CD8-positive, alpha-beta memory T cell (primary cell): ENCODE results near the gene TMEM144. TPM values are rescaled to one million over a fixed set of nuclear protein-coding genes. Genes with fewer than 3 reads are reported as not detected.

Experiments used
- CTCF ChIA-PET: fragments of 350-600 bp; sonication (Branson Sonifier 250); formaldehyde crosslinking; loops from one replicate; lab custom pipeline; 2021; ENCODE audit warnings: antibody characterized with exemption; lab: Charles Lee
- POLR2A ChIA-PET: fragments of 350-600 bp; sonication (Branson Sonifier 250); formaldehyde crosslinking; loops from one replicate; lab custom pipeline; 2021; ENCODE audit warnings: antibody characterized with exemption; lab: Charles Lee
- DNase-seq, 5 donors: peaks; one replicate each; pipeline versions ENCODE4 v3.0.0 to v3.0.0-alpha.2; 2020 to 2022; ENCODE audit warnings: mixed read lengths in 1 of 5
- H3K27ac ChIP-seq: one replicate; pipeline ENCODE4 v1.7.0; 2013; ENCODE audit warnings: low read depth, mild to moderate bottlenecking, low read length, moderate library complexity
- H3K27me3 ChIP-seq: 2 replicates; pipeline ENCODE4 v1.7.0; 2013; ENCODE audit warnings: low read length, mild to moderate bottlenecking; ENCODE audit not compliant: insufficient read depth, poor library complexity, severe bottlenecking
- H3K36me3 ChIP-seq: 2 replicates; pipeline ENCODE4 v1.7.0; 2013; ENCODE audit warnings: mild to moderate bottlenecking, low read length, moderate library complexity; ENCODE audit not compliant: insufficient read depth
- H3K4me1 ChIP-seq: 2 replicates; pipeline ENCODE4 v1.7.0; 2013; ENCODE audit warnings: mild to moderate bottlenecking, low read length, moderate library complexity; ENCODE audit not compliant: insufficient read depth
- H3K4me3 ChIP-seq: 2 replicates; pipeline ENCODE4 v1.7.0; 2013; ENCODE audit warnings: mild to moderate bottlenecking, low read length
- H3K9me3 ChIP-seq: 2 replicates; pipeline ENCODE4 v1.7.0; 2013; ENCODE audit warnings: mild to moderate bottlenecking, low read length
- H3K27ac Mint-ChIP-seq, 8 donors: one replicate each; pipeline ENCODE4 v1.8.0; 2020 to 2021; ENCODE audit warnings: mixed read lengths in 8 of 8, mild to moderate bottlenecking in 6 of 8, inconsistent platforms in 3 of 8, moderate library complexity in 3 of 8
- H3K27me3 Mint-ChIP-seq, 2 donors: one replicate each; pipeline ENCODE4 v1.8.0; 2020 to 2021; ENCODE audit warnings: mixed read lengths in 2 of 2, mild to moderate bottlenecking in 1 of 2, moderate library complexity in 1 of 2
- H3K36me3 Mint-ChIP-seq, 3 donors: one replicate each; pipeline ENCODE4 v1.8.0; 2020 to 2021; ENCODE audit warnings: mixed read lengths in 3 of 3, inconsistent platforms in 1 of 3, mild to moderate bottlenecking in 1 of 3
- H3K4me1 Mint-ChIP-seq, 3 donors: one replicate each; pipeline ENCODE4 v1.8.0; 2020 to 2021; ENCODE audit warnings: mixed read lengths in 3 of 3, inconsistent platforms in 1 of 3, mild to moderate bottlenecking in 1 of 3
- H3K4me3 Mint-ChIP-seq, 7 donors: one replicate each; pipeline ENCODE4 v1.8.0; 2020 to 2021; ENCODE audit warnings: mixed read lengths in 7 of 7, mild to moderate bottlenecking in 6 of 7, moderate library complexity in 4 of 7, inconsistent platforms in 2 of 7
- H3K9me3 Mint-ChIP-seq, 5 donors: one replicate each; pipeline ENCODE4 v1.8.0; 2020 to 2022; ENCODE audit warnings: mixed read lengths in 5 of 5, mild to moderate bottlenecking in 3 of 5, moderate library complexity in 2 of 5, inconsistent platforms in 1 of 5
- polyA plus RNA-seq: library from polyadenylated mRNA; unstranded; fragments of 300-500 nt; fragmentation: Illumina TruSeq; gene quantifications from one replicate; pipeline ENCODE4 v1.2.3, GENCODE V29; 2021
- total RNA-seq, 2 experiments: library from RNA; stranded (reverse); gene quantifications; one replicate each; pipeline ENCODE4 v1.2.3, GENCODE V29; 2021

TMEM144 gene
- total RNA-seq, result under 1 TPM in 1 of 2 experiments, not detected in 1; 0.07 TPM
- not detected for polyA plus RNA-seq

DNA sequence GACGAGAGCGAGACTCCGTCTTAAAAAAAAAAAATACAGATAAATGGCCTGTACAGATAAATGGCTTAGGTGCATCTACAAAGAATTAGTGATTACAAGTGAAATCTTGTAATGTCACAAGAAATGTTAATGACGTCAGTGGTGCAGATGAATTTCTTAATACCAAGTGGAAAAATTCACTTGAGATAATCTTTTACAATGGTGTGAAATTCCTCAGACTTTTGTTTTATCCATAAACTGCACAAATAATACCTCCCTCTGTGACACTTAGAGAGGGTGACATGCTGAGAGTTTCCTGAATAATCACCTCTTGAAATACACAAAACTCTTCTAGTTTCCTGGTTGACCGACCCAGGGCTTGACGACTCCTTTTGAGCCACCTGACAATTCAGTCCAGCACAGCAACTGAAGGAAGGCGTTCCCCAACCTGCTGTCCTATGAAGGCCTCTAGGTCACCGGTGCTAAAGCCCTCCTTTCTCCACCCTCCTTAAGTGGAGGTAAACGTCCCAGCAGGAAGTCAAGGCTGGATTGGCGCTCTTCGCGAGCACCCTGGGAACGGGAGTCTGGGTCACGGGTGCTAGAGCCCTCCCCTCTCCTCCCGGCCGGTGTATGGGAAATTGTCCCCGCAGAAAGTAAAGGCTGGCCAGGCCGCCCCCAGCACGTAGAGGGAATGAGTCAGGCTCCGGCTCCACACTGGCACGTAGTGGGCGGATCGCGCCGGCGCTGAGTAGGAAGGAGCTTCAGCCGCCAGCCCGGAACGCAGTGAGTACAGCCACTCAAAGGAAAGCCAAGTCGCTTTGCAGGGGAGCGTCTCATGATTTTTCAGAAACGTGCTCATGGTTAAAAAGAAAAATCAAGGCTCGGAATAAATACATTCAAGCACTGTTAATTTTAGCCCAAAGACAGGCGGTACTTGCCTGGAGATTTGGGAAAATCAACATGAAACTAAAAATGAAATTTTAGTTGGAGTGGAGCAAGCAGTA lies at the start of gene TMEM144:
TMEM144 (plus strand) TSS at position 662 of the 983 bp plus-strand sequence. CDS start 2,182 bp downstream, outside the sequence.
- H3K9me3 ChIP-seq, result no peaks in the 10 kb centered on the region
- peak in 1 of 5 donors; percentile 42 for DNase-seq
- Mint-ChIP-seq H3K27ac (no peak within 1 kb of the TSS), H3K9me3 (peaks cover 0 to 7% (median 0%) of the 10 kb centered on the region in 5 donors), H3K36me3 (no peaks in the 10 kb centered on the region), H3K27me3 (peaks cover 2 to 29% of the 10 kb centered on the region in 2 donors), H3K4me3 (peak within 1 kb of the TSS in 3 of 7 donors; percentile 35 to 66 (median 51)), H3K4me1 (peaks cover 0 to 12% (median 7%) of the 10 kb centered on the region in 3 donors)
- H3K27ac ChIP-seq, result peak within 1 kb of the TSS; percentile 24
- ChIA-PET CTCF (no interaction called here), POLR2A (no interaction called here)
- no peaks in the 10 kb centered on the region for H3K27me3 ChIP-seq
- H3K4me3 ChIP-seq, result peak within 1 kb of the TSS; percentile 1
- H3K36me3 ChIP-seq, result no peaks in the 10 kb centered on the region
- peaks cover 4% of the 10 kb centered on the region for H3K4me1 ChIP-seq

DNA sequence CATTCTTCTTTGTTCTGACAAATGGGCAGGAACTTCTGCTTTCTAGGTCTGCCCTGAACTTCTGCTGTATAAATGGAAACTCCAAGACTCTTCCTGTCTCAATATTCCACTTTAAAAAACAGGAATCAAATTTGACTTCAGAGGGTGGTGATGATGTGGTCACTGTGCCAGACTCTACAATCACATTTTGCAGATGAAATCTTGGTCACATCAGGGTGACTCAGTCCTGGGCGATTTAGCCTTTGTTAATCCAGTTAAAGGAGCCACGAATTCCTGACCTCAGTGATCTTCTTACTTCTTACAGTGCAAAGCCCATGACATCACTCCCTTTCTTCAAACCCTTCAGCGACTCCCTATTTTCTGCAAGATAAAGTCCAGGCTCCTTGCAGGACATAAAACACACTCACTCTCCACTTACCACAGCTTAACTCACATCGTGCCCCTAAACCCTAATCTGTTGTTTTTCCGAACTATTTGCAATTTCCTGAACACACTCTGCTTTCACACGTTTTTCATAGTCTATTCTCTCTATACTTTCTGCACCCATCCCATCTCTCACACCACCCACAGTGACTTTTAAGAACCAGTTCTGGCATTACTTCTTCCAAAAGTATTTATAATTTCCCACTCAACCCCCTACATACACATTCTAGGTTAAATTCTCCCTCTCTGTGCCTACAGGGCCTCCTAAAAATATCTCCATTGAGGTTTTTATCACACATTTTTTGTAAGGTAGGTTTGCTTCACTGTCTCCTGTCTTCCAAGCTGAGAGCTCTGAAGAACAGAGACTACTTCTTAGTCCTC lies 48.5 kb upstream of the TMEM144 start:
- H3K27ac ChIP-seq, result no peak overlapping the region
- Mint-ChIP-seq H3K27me3 (peaks cover 0 to 3% of the 10 kb centered on the region in 2 donors), H3K4me1 (no peaks in the 10 kb centered on the region), H3K4me3 (no peak overlapping the region), H3K9me3 (peaks cover 0 to 2% (median 0%) of the 10 kb centered on the region in 5 donors), H3K36me3 (no peaks in the 10 kb centered on the region), H3K27ac (no peak overlapping the region)
- CTCF ChIA-PET, result no interaction called here
- no peak overlapping the region for H3K4me3 ChIP-seq
- no peaks in the 10 kb centered on the region for H3K36me3 ChIP-seq
- no peak for DNase-seq
- POLR2A ChIA-PET, result no interaction called here
- no peaks in the 10 kb centered on the region for H3K9me3 ChIP-seq
- H3K4me1 ChIP-seq, result no peaks in the 10 kb centered on the region
- H3K27me3 ChIP-seq, result no peaks in the 10 kb centered on the region

DNA sequence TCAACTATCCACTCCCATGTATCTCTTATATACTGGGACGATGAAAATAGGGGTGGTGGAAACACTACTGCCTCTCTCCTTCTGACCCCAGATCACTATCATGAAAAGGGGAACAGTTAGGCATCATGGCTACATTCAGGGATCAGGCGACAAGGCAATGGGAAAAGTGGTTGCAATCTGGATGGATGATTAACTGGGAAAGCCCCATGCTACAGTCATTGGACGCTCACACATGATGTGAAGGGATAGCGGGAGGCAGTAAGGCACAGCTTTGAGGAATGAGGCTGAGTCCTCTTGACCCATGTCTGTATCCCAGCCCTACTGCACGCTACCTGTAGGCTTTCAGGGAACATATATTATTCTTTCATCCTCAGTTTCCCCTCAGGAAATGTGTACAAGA lies 47.7 kb upstream of the TMEM144 start:
- POLR2A ChIA-PET, result no interaction called here
- H3K36me3 Mint-ChIP-seq, result no peaks in the 10 kb centered on the region
- H3K9me3 Mint-ChIP-seq, result peaks cover 0 to 2% (median 0%) of the 10 kb centered on the region in 5 donors
- Histone ChIP-seq H3K27me3 (no peaks in the 10 kb centered on the region), H3K36me3 (no peaks in the 10 kb centered on the region), H3K4me1 (no peaks in the 10 kb centered on the region), H3K9me3 (no peaks in the 10 kb centered on the region), H3K4me3 (no peak overlapping the region), H3K27ac (no peak overlapping the region)
- peaks cover 0 to 3% of the 10 kb centered on the region in 2 donors for H3K27me3 Mint-ChIP-seq
- H3K4me3 Mint-ChIP-seq, result no peak overlapping the region
- CTCF ChIA-PET, result interaction anchor here (0.6 kb wide), 1 partner anchor 459 kb away, joined by 3 read pairs; no protein-coding TSS in a partner anchor
- no peak for DNase-seq
- H3K27ac Mint-ChIP-seq, result no peak overlapping the region
- H3K4me1 Mint-ChIP-seq, result no peaks in the 10 kb centered on the region

DNA sequence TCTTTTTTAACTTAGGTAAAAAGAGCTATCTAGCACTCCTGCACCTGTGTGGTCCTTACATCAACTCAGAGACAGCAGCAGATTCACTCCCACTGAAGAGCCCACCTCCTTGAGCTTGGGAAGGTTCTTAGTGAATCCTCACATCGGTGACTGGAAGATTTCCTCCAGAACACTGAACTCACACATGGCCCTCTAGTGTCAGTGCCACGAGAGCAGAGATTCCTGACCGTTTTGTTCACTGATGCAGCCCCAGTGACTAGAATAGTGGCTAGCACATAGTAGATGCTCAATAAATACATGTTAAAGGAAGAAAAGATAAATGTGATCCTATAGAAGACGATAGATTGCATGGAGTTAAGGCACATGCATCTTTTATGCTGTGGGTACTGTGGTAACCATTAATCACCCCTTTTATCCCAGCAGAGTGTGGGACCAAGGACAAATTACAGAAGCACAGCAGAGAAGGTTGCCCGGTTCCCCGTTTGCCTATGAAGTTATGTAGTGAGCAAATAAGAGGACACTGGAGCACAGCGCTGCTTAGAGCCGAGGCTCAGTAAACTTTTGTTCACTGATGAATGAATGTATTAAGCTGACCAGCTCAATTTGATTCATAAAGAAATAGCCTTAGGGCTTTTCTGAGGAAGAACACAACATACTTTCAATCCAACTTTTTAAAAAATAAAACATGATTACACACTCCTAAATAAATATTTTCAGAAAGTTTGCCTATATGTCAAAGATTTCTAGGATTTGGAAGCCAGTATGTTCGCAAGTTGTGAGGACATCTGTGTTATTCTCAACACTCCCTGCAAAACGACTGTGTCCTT lies 46.1 kb upstream of the TMEM144 start:
- H3K27me3 ChIP-seq, result no peaks in the 10 kb centered on the region
- H3K27ac ChIP-seq, result no peak overlapping the region
- Mint-ChIP-seq H3K4me3 (no peak overlapping the region), H3K27ac (no peak overlapping the region), H3K36me3 (no peaks in the 10 kb centered on the region), H3K27me3 (peaks cover 0 to 7% of the 10 kb centered on the region in 2 donors), H3K9me3 (peaks cover 0 to 2% (median 0%) of the 10 kb centered on the region in 5 donors), H3K4me1 (no peaks in the 10 kb centered on the region)
- no peak for DNase-seq
- CTCF ChIA-PET, result no interaction called here
- H3K4me1 ChIP-seq, result no peaks in the 10 kb centered on the region
- no peaks in the 10 kb centered on the region for H3K36me3 ChIP-seq
- no peak overlapping the region for H3K4me3 ChIP-seq
- H3K9me3 ChIP-seq, result no peaks in the 10 kb centered on the region
- POLR2A ChIA-PET, result no interaction called here

DNA sequence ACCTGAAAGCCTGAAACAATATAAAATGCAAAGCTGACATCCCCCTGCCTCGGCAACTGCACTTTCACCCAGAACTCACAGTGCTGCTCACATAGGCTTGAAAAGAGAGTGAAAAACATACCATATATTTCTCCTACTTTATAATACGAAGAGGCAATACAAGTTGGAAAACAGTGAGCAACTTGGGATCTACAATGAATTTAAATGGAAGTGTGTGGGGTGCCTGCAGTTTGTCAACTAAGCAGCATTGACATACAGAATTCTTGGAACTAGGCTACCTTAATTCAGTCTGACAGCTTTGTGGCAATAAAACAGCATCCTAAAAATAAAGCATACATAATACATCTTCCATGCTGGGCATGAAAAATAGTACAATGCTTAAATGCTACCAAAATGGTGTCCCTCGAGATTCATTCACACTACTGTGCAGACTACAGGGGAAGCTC lies 45.5 kb upstream of the TMEM144 start:
- CTCF ChIA-PET, result no interaction called here

DNA sequence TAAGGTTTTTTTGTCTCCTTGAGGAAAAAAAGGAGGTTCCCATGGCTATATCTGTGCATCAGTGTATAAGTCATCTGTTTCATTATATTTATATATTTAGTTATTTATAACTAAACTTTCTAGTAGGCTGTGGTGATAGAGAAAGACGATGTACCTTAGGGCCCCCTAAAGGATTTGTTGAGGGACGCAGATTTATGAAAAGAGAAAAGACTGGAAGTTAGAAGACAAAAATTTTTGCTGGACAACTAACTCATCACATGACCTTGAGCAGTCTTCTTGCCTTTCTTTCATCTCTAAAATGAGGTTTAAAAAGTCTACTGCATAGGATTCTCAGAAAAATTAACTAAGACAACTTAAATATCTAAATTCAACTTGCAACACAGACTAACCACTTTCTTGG lies 43.6 kb upstream of the TMEM144 start:
- Mint-ChIP-seq H3K4me3 (no peak overlapping the region), H3K36me3 (no peaks in the 10 kb centered on the region), H3K27ac (no peak overlapping the region), H3K9me3 (no peaks in the 10 kb centered on the region), H3K27me3 (peaks cover 5 to 17% of the 10 kb centered on the region in 2 donors), H3K4me1 (peaks cover 0 to 2% (median 0%) of the 10 kb centered on the region in 3 donors)
- no peak for DNase-seq
- Histone ChIP-seq H3K4me1 (no peaks in the 10 kb centered on the region), H3K9me3 (no peaks in the 10 kb centered on the region), H3K4me3 (no peak overlapping the region), H3K27me3 (no peaks in the 10 kb centered on the region), H3K36me3 (no peaks in the 10 kb centered on the region), H3K27ac (no peak overlapping the region)
- ChIA-PET POLR2A (no interaction called here), CTCF (no interaction called here)

More for the DNA sequence above, 45.5 kb upstream of the TMEM144 start:
- no peaks in the 10 kb centered on the region for H3K27me3 ChIP-seq
- Mint-ChIP-seq H3K4me1 (no peaks in the 10 kb centered on the region), H3K36me3 (no peaks in the 10 kb centered on the region), H3K4me3 (no peak overlapping the region), H3K9me3 (peaks cover 0 to 2% (median 0%) of the 10 kb centered on the region in 5 donors), H3K27me3 (peaks cover 0 to 11% of the 10 kb centered on the region in 2 donors), H3K27ac (no peak overlapping the region)
- POLR2A ChIA-PET, result no interaction called here
- no peak for DNase-seq
- no peak overlapping the region for H3K4me3 ChIP-seq
- no peaks in the 10 kb centered on the region for H3K9me3 ChIP-seq
- H3K4me1 ChIP-seq, result no peaks in the 10 kb centered on the region
- H3K27ac ChIP-seq, result no peak overlapping the region
- no peaks in the 10 kb centered on the region for H3K36me3 ChIP-seq

DNA sequence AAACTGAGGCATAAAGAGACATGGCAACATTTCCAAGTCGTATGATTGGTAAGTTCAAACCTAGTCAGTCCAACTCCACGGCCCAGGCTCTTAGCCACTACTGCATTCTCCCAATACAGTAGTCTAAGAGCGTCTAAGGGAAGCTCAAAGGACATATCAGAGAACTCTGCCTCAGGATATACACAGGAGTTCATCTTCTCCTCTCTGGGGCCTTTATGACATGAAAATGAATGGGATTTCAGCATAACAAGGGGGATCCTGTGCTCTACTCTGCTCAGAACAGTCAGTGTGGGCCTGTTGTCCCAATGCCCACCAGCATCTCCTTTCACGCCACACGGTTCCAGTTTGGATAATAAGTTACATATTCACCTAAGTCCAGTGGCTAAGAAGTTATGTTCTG lies 41.7 kb upstream of the TMEM144 start:
- Mint-ChIP-seq H3K4me1 (peaks cover 0 to 6% (median 0%) of the 10 kb centered on the region in 3 donors), H3K9me3 (no peaks in the 10 kb centered on the region), H3K27me3 (peaks cover 10 to 26% of the 10 kb centered on the region in 2 donors), H3K36me3 (no peaks in the 10 kb centered on the region), H3K27ac (no peak overlapping the region), H3K4me3 (no peak overlapping the region)
- Histone ChIP-seq H3K27me3 (no peaks in the 10 kb centered on the region), H3K4me3 (no peak overlapping the region), H3K27ac (no peak overlapping the region), H3K9me3 (no peaks in the 10 kb centered on the region), H3K36me3 (no peaks in the 10 kb centered on the region), H3K4me1 (no peaks in the 10 kb centered on the region)
- CTCF ChIA-PET, result no interaction called here
- no peak for DNase-seq
- POLR2A ChIA-PET, result no interaction called here
